GM19351 (cell line): ENCODE data around the gene GBF1.
"Not testable (repeated sequence)": the region's sequence is repeated elsewhere in the genome, so short reads cannot be mapped to it uniquely, and the experiment has no call there.

Experiments used
- ATAC-seq: cut with Tn5 transposase; IDR thresholded peaks from one replicate; pipeline ENCODE4 v1.9.1; 2021; ENCODE audit warnings: mild to moderate bottlenecking, moderate library complexity; ENCODE audit not compliant: unreplicated experiment

The GBF1 gene

DNA sequence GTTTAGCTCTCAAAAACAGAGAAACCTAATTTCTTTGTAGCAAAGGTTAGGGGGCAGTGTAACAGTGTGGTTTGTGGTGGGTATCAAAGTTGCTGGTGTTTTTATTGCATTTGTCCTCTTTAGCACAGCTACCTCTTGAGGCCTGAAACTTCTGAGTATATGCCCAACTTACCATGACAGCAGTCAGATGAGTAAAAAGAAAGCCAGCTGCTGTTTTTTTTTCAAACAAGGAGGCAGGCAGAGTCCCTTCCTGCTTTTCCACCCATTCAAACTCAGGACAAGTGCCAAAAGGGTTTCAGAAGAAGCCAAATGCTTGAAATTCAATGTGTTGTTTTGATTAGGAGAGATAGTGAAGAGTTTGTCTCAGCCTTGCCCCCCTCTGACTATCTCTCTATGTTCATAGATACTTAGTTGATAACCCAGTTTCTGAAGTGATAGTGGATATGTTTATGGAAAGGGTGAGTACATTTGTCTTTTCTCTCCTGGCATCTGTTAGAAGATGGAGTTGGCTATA lies 23.1 kb downstream of the GBF1 start:
- ATAC-seq, result no peak

- no peak for ATAC-seq
Observed at GRCh38 chr10:102269017-102269416, 23.7 kb downstream of the GBF1 start.

- ATAC-seq, result no peak
Observed at GRCh38 chr10:102274062-102274461, 28.7 kb downstream of the GBF1 start.

- no peak for ATAC-seq
Observed at GRCh38 chr10:102275343-102275742, 30.0 kb downstream of the GBF1 start.

DNA sequence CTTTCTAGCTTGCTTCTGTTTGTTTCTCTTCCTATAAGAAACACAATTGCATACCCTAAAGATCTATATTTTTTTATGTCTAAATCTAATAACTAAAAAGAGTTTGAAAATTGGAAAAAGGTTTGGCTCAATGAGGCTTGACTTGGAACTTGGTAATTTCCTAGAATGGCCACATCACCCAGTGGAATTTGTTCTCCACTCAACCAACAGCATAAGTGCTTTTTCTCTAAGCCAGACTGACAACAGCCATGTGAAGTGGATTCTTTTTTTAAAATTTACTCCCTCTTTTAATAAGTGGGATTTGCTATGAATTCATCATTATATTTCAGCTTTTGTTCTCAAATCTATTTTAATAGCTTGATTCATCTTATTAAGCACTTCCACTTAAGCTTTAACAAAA lies 33.8 kb downstream of the GBF1 start:
- ATAC-seq, result no peak

DNA sequence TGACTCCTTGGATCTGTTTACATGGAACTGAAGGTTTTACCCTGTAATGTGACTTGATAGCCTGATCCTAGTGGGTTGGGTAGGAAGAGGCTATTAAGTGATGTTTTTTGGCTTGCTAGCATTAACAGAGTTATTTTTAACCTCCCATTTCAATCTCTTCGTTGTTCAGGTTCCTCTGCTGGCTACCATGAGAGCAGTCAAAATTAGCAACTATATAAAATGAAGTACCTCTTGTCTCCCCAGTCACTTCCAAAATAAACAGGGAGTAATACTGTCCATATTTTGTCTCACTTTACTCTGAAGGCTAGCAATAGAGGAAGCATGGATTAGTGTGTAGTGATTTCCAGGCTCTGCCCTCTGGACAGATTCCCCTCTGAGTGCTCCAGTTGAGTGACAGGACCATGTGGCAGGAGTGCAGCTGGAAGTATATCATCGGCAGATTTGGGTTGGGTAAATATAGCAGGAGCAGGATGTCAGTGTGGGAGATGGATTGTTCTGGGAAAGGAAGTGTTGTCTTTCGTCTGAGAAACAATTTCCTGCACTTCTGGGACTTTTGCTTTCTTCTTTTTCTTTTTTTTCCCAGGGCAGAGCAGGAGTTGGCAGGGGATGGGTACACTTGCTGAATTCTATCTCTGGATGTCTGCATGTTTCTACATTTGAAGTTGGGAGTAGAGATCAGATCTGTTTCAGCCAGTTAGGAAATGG lies 35.2 kb downstream of the GBF1 start:
- ATAC-seq, result no peak

- no peak for ATAC-seq
Observed at GRCh38 chr10:102281102-102281487, 35.8 kb downstream of the GBF1 start.

DNA sequence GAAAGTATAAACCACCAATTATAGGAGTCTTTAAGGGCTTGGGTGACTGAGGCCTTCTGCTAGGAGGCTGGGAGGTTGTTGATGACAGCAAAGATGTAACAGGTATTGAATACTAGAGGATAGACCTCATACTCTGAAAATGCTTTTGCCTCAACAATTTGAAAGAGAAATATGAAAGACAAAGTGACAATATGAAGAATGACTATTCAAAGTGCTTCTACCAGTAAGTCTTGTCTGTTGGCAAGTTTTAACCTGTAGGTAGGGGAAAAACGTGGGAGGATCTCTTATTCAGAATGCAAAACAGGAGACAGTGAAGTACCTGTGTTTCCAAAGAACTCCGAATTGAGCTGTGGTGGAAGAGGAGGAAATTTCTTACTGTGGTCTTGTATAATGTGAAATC lies 38.2 kb downstream of the GBF1 start:
- ATAC-seq, result no peak

DNA sequence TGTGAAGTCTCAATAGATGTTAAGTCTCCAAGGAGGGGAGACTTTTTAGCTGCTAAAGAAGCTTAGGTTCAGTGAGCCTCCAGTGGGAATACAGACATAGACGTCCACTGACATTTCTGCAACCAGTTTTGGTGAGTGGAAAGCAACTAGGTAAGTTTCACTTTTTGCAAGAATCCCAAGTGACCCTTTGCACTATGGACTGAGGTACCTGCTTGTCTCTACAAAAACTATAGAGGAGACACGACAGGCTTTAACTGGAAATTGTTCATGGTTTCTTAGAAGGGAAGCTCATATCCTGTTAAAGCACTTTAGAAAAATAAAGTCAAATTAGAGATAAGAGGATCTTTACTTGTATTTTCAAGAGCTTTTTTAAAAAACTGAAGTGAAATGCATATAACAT lies 38.6 kb downstream of the GBF1 start:
- no peak for ATAC-seq

- no peak for ATAC-seq
Observed at GRCh38 chr10:102284531-102284930, 39.2 kb downstream of the GBF1 start.

DNA sequence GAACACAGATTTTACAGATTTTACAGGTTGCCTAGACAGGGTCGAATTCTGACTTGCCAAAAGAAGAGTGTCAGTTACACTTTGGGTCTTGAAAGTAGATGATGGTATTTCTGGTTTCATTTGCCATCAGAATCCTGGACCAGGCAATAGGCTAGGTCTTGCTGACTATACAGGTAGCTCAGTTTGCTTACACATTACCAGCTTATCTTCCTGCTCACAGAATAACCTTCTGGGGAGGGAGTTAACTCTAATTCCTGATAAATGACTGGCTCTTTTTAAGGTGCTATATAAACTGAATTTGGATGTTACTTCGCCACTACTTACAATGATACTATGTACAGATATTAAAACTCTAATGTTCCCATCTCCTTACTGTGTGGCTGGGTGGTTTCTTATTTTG lies 39.8 kb downstream of the GBF1 start:
- no peak for ATAC-seq

- no peak for ATAC-seq
Observed at GRCh38 chr10:102286216-102286615, 40.9 kb downstream of the GBF1 start.

- no peak for ATAC-seq
Observed at GRCh38 chr10:102287538-102287937, 42.2 kb downstream of the GBF1 start.

GRCh38 chr10:102287991-102288390 lies 42.7 kb downstream of the GBF1 start:
- ATAC-seq, result no peak

DNA sequence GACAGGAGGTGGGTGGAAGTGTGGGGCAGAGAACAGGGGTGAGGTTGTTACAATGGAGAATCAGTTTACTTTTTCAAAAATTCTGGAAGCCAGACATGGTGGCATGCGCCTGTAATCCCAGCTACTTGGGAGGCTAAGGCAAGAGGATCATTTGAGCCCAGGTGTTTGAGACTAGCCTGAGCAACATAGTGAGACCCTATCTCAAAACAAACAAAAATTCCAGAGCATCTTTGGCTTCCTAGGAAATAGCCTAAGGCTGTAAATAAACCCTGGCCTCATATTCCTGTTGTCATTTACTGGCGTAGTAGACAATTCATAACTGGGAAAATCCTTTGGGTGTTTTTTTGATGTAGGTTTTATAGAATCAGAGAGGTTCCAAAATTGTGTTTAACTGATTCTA lies 44.0 kb downstream of the GBF1 start:
- no peak for ATAC-seq

- no peak for ATAC-seq
Observed at GRCh38 chr10:102289840-102290239, 44.5 kb downstream of the GBF1 start.

- no peak for ATAC-seq
Observed at GRCh38 chr10:102291221-102291905, 46.0 kb downstream of the GBF1 start.

DNA sequence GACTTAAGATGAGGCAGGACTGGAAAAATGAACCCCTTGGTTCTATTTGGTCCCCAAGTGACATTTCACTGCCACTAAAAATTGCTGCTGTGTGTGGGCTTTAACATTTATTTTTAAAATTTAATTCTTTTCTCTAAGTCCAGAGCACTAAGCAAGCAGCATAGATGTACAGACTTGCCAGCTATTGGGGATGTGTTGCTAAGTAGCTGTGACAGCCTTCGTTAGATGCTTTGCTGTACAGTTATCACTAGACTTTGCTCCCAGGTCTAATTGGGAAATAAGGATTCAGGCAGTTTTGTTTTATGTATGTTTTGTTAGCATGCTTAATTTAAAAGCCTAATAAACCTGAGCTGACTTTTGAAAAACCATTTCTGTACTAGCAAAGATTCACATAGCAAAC lies 51.8 kb downstream of the GBF1 start:
- no peak for ATAC-seq

DNA sequence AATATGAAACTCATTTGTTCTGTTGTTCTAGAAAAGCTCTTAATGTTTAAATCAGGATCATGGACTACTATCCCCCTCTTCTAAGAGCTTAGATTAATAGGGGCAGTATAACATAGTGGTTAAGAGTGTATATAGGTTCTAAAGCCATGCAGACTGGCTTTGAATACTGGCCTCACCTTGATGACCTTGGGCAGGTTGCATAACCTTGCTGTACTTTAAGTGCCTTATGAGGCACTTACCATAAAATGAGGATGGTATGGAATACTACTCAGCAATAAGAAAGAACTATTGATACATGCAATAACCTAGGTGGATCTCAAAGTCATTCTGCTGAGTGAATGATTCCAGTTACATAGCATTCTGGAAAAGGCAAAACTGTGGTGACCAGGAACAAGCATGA lies 53.6 kb downstream of the GBF1 start:
- no peak for ATAC-seq

DNA sequence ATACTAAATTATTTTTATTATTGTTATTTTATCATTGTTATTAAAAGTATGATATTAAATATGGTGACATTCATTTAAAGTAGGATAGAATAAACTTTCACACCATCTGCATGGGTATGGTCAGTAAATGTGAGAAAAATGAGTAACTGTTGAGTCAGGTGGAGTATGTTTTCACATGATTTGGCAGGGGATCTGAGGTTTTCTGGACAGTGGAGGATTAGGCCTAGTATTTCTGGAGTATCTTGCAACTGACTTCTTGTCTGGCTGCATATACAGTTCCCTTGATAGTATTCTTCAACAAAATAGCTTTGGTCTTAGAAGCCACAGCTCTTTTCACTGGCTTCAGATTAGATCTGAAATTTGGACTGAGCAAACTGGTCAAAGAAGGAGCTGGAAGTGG lies 54.5 kb downstream of the GBF1 start:
- ATAC-seq, result no peak

- no peak for ATAC-seq
Observed at GRCh38 chr10:102300278-102300843, 55.0 kb downstream of the GBF1 start.

GRCh38 chr10:102300912-102301311 lies 55.6 kb downstream of the GBF1 start:
- not testable (repeated sequence) for ATAC-seq
